ENCODE results near the gene IL4. TPM values are rescaled to one million over a fixed set of nuclear protein-coding genes. Genes with fewer than 3 reads are reported as not detected.

IL4 gene
- total and polyA plus RNA-seq, 2 of the 13 experiments (the other 11 are each of a cell fraction or from before 2014, with no cell fraction given): not detected

- TF ChIP-seq DNMT1 (CRISPR knock-in tag; IDR thresholded peaks at IDR 0.05) (no peak), BRF2 (CRISPR knock-in tag; IDR thresholded peaks at IDR 0.05) (no peak), ZSCAN25 (CRISPR knock-in tag; IDR thresholded peaks at IDR 0.05) (no peak), SNRNP70 (IDR thresholded peaks at IDR 0.05; ENCODE audit: low read depth, low read length) (no peak), ZBTB42 (CRISPR knock-in tag; IDR thresholded peaks at IDR 0.05) (no peak), ZSCAN21 (CRISPR knock-in tag; IDR thresholded peaks at IDR 0.05; ENCODE audit: borderline replicate concordance) (no peak), CENPBD1 (CRISPR knock-in tag; IDR thresholded peaks at IDR 0.05; ENCODE audit: borderline replicate concordance, low read depth) (no peak), RCOR2 (CRISPR knock-in tag; IDR thresholded peaks at IDR 0.05) (no peak), ATF2 (CRISPR knock-in tag; IDR thresholded peaks at IDR 0.05) (no peak), SRSF9 (IDR thresholded peaks at IDR 0.05; ENCODE audit: borderline replicate concordance, insufficient read depth, low read depth, low read length, poor library complexity, severe bottlenecking) (no peak), THRA (CRISPR knock-in tag; IDR thresholded peaks at IDR 0.05; ENCODE audit: borderline replicate concordance) (no peak), HMG20A (CRISPR knock-in tag; IDR thresholded peaks at IDR 0.05; ENCODE audit: borderline replicate concordance) (no peak), ETS1 (CRISPR knock-in tag; IDR thresholded peaks at IDR 0.05) (no peak)
- no peak overlapping the region for H2AFZ ChIP-seq (ENCODE audit: low read length)
- H3K9me3 ChIP-seq (ENCODE audit: low read length): no peaks in the 10 kb centered on the region
- peaks cover 30% of the 10 kb centered on the region for H3K4me1 ChIP-seq (ENCODE audit: insufficient read depth, low read length)
- DNase-seq (ENCODE audit: low spot score) (no peak), FAIRE-seq (no peak), ATAC-seq (no peak)
- H3K79me2 ChIP-seq (ENCODE audit: insufficient read depth, low read length): no peaks in the 10 kb centered on the region
- H4K20me1 ChIP-seq (ENCODE audit: insufficient read depth, low read length): no peaks in the 10 kb centered on the region
- ChIA-PET CTCF (ENCODE audit: low intra/inter-chr PET ratio, low total read pairs) (interaction anchor here (1.5 kb wide), 1 partner anchor 290 kb away, joined by 7 read pairs; no protein-coding TSS in a partner anchor), POLR2A (interaction anchor here (1.3 kb wide), 1 partner anchor 163 kb away, joined by 4 read pairs; no protein-coding TSS in a partner anchor)
- no peaks in the 10 kb centered on the region for H3K36me3 ChIP-seq (replicated peaks in 1 of 2; ENCODE audit: control insufficient read depth in 1 of 2, insufficient read depth in 2 of 2, low read length in 2 of 2)
- intact Hi-C loops (cut with micrococcal nuclease; ENCODE audit: unreplicated experiment): loop anchor here (5.0 to 10.0 kb wide), 2 partner anchors 61 to 289 kb away; no protein-coding TSS in a partner anchor
- H3K4me3 ChIP-seq (replicated peaks in 1 of 3; ENCODE audit: insufficient read depth in 1 of 3, low read depth in 2 of 3, low read length in 3 of 3): no peak overlapping the region; a peak in 1 of 6 replicates
- no peak overlapping the region for H3K27ac ChIP-seq (ENCODE audit: extremely low read length, insufficient read depth, low read length)
- no TSS peak for BruUV-seq (replicated peaks)
- H3K27me3 ChIP-seq (ENCODE audit: control insufficient read depth in 1 of 2, insufficient read depth in 2 of 2, low read length in 2 of 2): peaks cover 1 to 11% of the 10 kb centered on the region in 2 experiments; a peak in 3 of 5 replicates
- 66% methylated on average over 11 of the region's 11 CpGs for WGBS (ENCODE audit: low lambda C conversion rate)
- H3K4me2 ChIP-seq (ENCODE audit: low read depth, low read length): no peak overlapping the region
- H3K9ac ChIP-seq (ENCODE audit: insufficient read depth, low read depth, low read length): no peak overlapping the region
- in situ Hi-C loops (cut with HindIII; ENCODE audit: extremely low pct_ligation_motif_present, low pct_unique_long_range_greater_than_20kb): no loop called here
Observed at GRCh38 chr5:132675936-132676689, 2.3 kb downstream of the IL4 start.

Data from HepG2 (cell line).